H9 (cell line): ENCODE measurements around the gene TTC31. TPM values are rescaled to one million over a fixed set of nuclear protein-coding genes. Genes with fewer than 3 reads are reported as not detected.

Experiments
- DNase-seq: peaks from one replicate; pipeline ENCODE4 v3.0.0-alpha.2; 2017
- H2AFZ ChIP-seq: one replicate; pipeline ENCODE4 v1.6.1; 2013; ENCODE audit warnings: mild to moderate bottlenecking, low read length, control low read depth, moderate library complexity
- H2AK5ac ChIP-seq: 2 replicates; pipeline ENCODE4 v1.6.1; 2013; ENCODE audit warnings: low read length, control low read depth, mixed read lengths; ENCODE audit not compliant: insufficient read length
- H2BK120ac ChIP-seq: one replicate; pipeline ENCODE4 v1.6.1; 2013; ENCODE audit warnings: low read depth, mild to moderate bottlenecking, low read length, control low read depth, inconsistent platforms; ENCODE audit not compliant: poor library complexity, severe bottlenecking
- H2BK12ac ChIP-seq: 2 replicates; pipeline ENCODE4 v1.6.1; 2013; ENCODE audit warnings: low read length, control low read depth, mixed read lengths, low read depth; ENCODE audit not compliant: insufficient read length
- H2BK15ac ChIP-seq: 2 replicates; pipeline ENCODE4 v1.6.1; 2013; ENCODE audit warnings: low read depth, low read length, control low read depth
- H2BK20ac ChIP-seq: one replicate; pipeline ENCODE4 v1.6.1; 2013; ENCODE audit warnings: low read depth, mild to moderate bottlenecking, low read length, control low read depth, inconsistent platforms; ENCODE audit not compliant: poor library complexity, severe bottlenecking
- H2BK5ac ChIP-seq: 2 replicates; pipeline ENCODE4 v1.6.1; 2013; ENCODE audit warnings: low read length, control low read depth, mixed read lengths; ENCODE audit not compliant: insufficient read length
- H3K14ac ChIP-seq: 2 replicates; pipeline ENCODE4 v1.6.1; 2013; ENCODE audit warnings: low read length, control low read depth; ENCODE audit not compliant: insufficient read depth
- H3K18ac ChIP-seq: 2 replicates; pipeline ENCODE4 v1.6.1; 2013; ENCODE audit warnings: low read depth, mild to moderate bottlenecking, mixed read lengths, low read length, control low read depth; ENCODE audit not compliant: insufficient read length
- H3K23ac ChIP-seq: 2 replicates; pipeline ENCODE4 v1.6.1; 2013; ENCODE audit warnings: low read length, control low read depth, mixed read lengths, low read depth; ENCODE audit not compliant: insufficient read length
- H3K23me2 ChIP-seq: 2 replicates; pipeline ENCODE4 v1.6.1; 2013; ENCODE audit warnings: low read depth, mild to moderate bottlenecking, mixed read lengths, low read length, control low read depth; ENCODE audit not compliant: insufficient read length, poor library complexity, severe bottlenecking
- H3K27ac ChIP-seq: 2 replicates; pipeline ENCODE4 v1.5.1; 2013; ENCODE audit warnings: low read length, control low read depth, mixed read lengths, low read depth; ENCODE audit not compliant: insufficient read length
- H3K27me3 ChIP-seq: 2 replicates; pipeline ENCODE4 v1.6.1; 2013; ENCODE audit warnings: low read length, control low read depth, inconsistent platforms; ENCODE audit not compliant: insufficient read depth
- H3K4ac ChIP-seq: 2 replicates; pipeline ENCODE4 v1.6.1; 2013; ENCODE audit warnings: low read depth, mild to moderate bottlenecking, control low read depth, inconsistent platforms, low read length, moderate library complexity
- H3K4me1 ChIP-seq: 2 replicates; pipeline ENCODE4 v1.6.1; 2013; ENCODE audit warnings: low read length, control low read depth, inconsistent platforms; ENCODE audit not compliant: insufficient read depth
- H3K4me2 ChIP-seq: 2 replicates; pipeline ENCODE4 v1.6.1; 2013; ENCODE audit warnings: low read length, control low read depth, mixed read lengths; ENCODE audit not compliant: insufficient read length, insufficient read depth
- H3K56ac ChIP-seq: 2 replicates; pipeline ENCODE4 v1.6.1; 2013; ENCODE audit warnings: low read depth, mild to moderate bottlenecking, mixed read lengths, low read length, control low read depth; ENCODE audit not compliant: insufficient read length
- H3K79me1 ChIP-seq: 2 replicates; pipeline ENCODE4 v1.6.1; 2013; ENCODE audit warnings: low read depth, mild to moderate bottlenecking, moderate library complexity, low read length, control low read depth, inconsistent platforms; ENCODE audit not compliant: insufficient read depth, poor library complexity, severe bottlenecking
- H3K79me2 ChIP-seq: 2 replicates; pipeline ENCODE4 v1.6.1; 2013; ENCODE audit warnings: low read length, control low read depth, inconsistent platforms; ENCODE audit not compliant: insufficient read depth
- H3K9ac ChIP-seq: 2 replicates; pipeline ENCODE4 v1.6.1; 2013; ENCODE audit warnings: low read length, control low read depth, mixed read lengths; ENCODE audit not compliant: insufficient read length; ENCODE audit errors: extremely low read depth
- H3K9me3 ChIP-seq: one replicate; pipeline ENCODE4 v1.6.1; 2013; ENCODE audit warnings: low read depth, low read length, inconsistent platforms; ENCODE audit not compliant: control insufficient read depth
- H3T11ph ChIP-seq: one replicate; pipeline ENCODE4 v1.6.1; 2013; ENCODE audit warnings: mild to moderate bottlenecking, low read length, control low read depth, inconsistent platforms
- H4K20me1 ChIP-seq: one replicate; pipeline ENCODE4 v1.6.1; 2013; ENCODE audit not compliant: control insufficient read depth, insufficient read length, insufficient read depth
- H4K5ac ChIP-seq: 2 replicates; pipeline ENCODE4 v1.6.1; 2013; ENCODE audit warnings: low read depth, mild to moderate bottlenecking, mixed read lengths, low read length, control low read depth; ENCODE audit not compliant: insufficient read length
- H4K8ac ChIP-seq: replicated peaks from 2 replicates; pipeline ENCODE4 v1.6.1; 2013; ENCODE audit warnings: low read length, control low read depth, mixed read lengths, low read depth; ENCODE audit not compliant: insufficient read length
- H4K91ac ChIP-seq: 2 replicates; pipeline ENCODE4 v1.6.1; 2013; ENCODE audit warnings: low read depth, mild to moderate bottlenecking, moderate library complexity, mixed read lengths, low read length, control low read depth; ENCODE audit not compliant: insufficient read length
- H3K27ac Mint-ChIP-seq, 3 experiments: 2 replicates in 2 of 3; 3 replicates in 1 of 3; pipeline ENCODE4 v1.8.0; 2020 to 2021; ENCODE audit warnings: mixed read lengths in 3 of 3, mild to moderate bottlenecking in 1 of 3, moderate library complexity in 1 of 3
- H3K27me3 Mint-ChIP-seq: 2 replicates; pipeline ENCODE4 v1.8.0; 2021; ENCODE audit warnings: low read depth, mild to moderate bottlenecking, moderate library complexity, mixed read lengths
- H3K36me3 Mint-ChIP-seq, 3 experiments: 2 replicates in 2 of 3; 3 replicates in 1 of 3; pipeline ENCODE4 v1.8.0; 2020 to 2021; ENCODE audit warnings: low read depth in 3 of 3, mixed read lengths in 3 of 3; ENCODE audit not compliant: insufficient read depth in 1 of 3
- H3K4me1 Mint-ChIP-seq, 2 experiments: 2 replicates each; pipeline ENCODE4 v1.8.0; 2020; ENCODE audit warnings: mixed read lengths in 2 of 2
- H3K4me3 Mint-ChIP-seq, 2 experiments: 2 replicates in 1 of 2; 3 replicates in 1 of 2; pipeline ENCODE4 v1.8.0; 2020 to 2021; ENCODE audit warnings: mild to moderate bottlenecking in 2 of 2, mixed read lengths in 2 of 2, moderate library complexity in 1 of 2
- H3K9me3 Mint-ChIP-seq, 2 experiments: 2 replicates in 1 of 2; 3 replicates in 1 of 2; pipeline ENCODE4 v1.8.0; 2020; ENCODE audit warnings: mild to moderate bottlenecking in 2 of 2, mixed read lengths in 2 of 2, moderate library complexity in 1 of 2
- WGBS: extraction: QIAGEN DNeasy Blood & Tissue Kit; methylation state at CpG from one replicate; pipeline ENCODE4 v1.1.7; 2013; ENCODE audit warnings: missing lambda C conversion rate, low lambda C conversion rate, mixed read lengths; ENCODE audit not compliant: insufficient read length; ENCODE audit errors: extremely low coverage; 5-methylcytosine and 5-hydroxymethylcytosine counted together
- total RNA-seq: library from RNA; stranded (reverse); gene quantifications from 2 replicates; pipeline ENCODE4 v1.2.1, GENCODE V29; 2021
- TF ChIP-seq, protein P1 (sequence below): fragments of 200-600 bp; sonication (generic); conservative IDR thresholded peaks from 3 replicates; pipeline ENCODE4 v1.8.0; 2021; ENCODE audit warnings: antibody characterized with exemption, mild to moderate bottlenecking

The TTC31 gene
- total RNA-seq, 1 experiment from 2014 or later, result 33.3 TPM

DNA sequence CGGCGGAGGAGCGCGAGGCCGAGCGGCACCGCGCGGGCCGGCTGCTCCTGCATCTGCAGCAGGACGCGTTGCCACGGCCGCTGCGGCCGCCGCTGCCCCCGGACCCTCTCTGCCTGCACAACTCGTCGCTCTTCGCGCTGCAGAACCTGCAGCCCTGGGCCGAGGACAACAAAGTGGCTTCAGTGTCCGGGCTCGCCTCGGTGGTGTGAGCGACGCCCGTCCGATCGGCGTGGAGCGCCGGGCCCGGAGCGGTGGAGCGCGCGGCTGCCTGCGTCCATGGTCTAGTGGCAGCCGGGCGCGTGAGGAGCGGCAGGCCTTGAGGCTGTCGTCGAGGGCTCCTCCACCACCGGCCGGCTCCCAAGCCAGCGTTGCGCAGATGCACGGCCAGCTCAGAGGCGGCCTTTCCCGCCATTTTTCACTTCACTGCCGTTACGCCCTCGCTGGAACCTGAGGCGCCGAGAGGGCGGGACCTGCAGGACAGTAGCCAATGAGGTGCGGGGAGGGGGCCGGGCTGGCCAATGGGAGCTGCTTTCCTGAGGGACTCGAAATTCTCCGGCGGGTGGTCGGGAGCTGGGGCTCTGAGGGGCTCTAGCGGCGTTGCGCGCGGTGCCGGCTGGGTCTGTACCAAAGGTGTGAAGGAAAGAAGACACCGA is 33.2 kb downstream of the TTC31 start:
- H4K5ac ChIP-seq, result no peak overlapping the region
- H2BK12ac ChIP-seq, result no peak overlapping the region
- H2BK5ac ChIP-seq, result no peak overlapping the region
- H3K9me3 ChIP-seq, result no peaks in the 10 kb centered on the region
- H4K20me1 ChIP-seq, result no peaks in the 10 kb centered on the region
- Mint-ChIP-seq H3K36me3 (peaks cover 5 to 8% (median 6%) of the 10 kb centered on the region in 3 experiments; a peak in 6 of 7 replicates), H3K9me3 (peaks cover 13 to 17% of the 10 kb centered on the region in 2 experiments), H3K4me1 (peaks cover 12 to 14% of the 10 kb centered on the region in 2 experiments), H3K27me3 (peaks cover 98% of the 10 kb centered on the region), H3K4me3 (peak overlapping the region; percentile 1 to 30; a peak in 1 of 5 replicates), H3K27ac (no peak overlapping the region)
- H3K4me1 ChIP-seq, result no peaks in the 10 kb centered on the region
- no peak overlapping the region for H2BK20ac ChIP-seq
- H2AFZ ChIP-seq, result no peak overlapping the region
- peak overlapping the region; percentile 53 for H3K18ac ChIP-seq
- H2AK5ac ChIP-seq, result no peak overlapping the region
- no peak overlapping the region; the same call in 1 of the 2 replicates for H2BK15ac ChIP-seq
- no peak overlapping the region for H4K91ac ChIP-seq
- H4K8ac ChIP-seq, result no peak overlapping the region
- H3K14ac ChIP-seq, result no peak overlapping the region; the same call in 1 of the 2 replicates
- H3K27me3 ChIP-seq, result peaks cover 82% of the 10 kb centered on the region
- no peak overlapping the region for H2BK120ac ChIP-seq
- H3K4ac ChIP-seq, result no peak overlapping the region
- H3K56ac ChIP-seq, result no peak overlapping the region
- no peaks in the 10 kb centered on the region for H3K79me1 ChIP-seq
- TF ChIP-seq, protein P1, sequence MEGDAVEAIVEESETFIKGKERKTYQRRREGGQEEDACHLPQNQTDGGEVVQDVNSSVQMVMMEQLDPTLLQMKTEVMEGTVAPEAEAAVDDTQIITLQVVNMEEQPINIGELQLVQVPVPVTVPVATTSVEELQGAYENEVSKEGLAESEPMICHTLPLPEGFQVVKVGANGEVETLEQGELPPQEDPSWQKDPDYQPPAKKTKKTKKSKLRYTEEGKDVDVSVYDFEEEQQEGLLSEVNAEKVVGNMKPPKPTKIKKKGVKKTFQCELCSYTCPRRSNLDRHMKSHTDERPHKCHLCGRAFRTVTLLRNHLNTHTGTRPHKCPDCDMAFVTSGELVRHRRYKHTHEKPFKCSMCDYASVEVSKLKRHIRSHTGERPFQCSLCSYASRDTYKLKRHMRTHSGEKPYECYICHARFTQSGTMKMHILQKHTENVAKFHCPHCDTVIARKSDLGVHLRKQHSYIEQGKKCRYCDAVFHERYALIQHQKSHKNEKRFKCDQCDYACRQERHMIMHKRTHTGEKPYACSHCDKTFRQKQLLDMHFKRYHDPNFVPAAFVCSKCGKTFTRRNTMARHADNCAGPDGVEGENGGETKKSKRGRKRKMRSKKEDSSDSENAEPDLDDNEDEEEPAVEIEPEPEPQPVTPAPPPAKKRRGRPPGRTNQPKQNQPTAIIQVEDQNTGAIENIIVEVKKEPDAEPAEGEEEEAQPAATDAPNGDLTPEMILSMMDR, result no peak
- DNase-seq, result peak; percentile 93
- peak overlapping the region; percentile 49 for H3K4me2 ChIP-seq
- H3T11ph ChIP-seq, result no peak overlapping the region
- H3K79me2 ChIP-seq, result no peaks in the 10 kb centered on the region
- H3K9ac ChIP-seq, result no peak overlapping the region
- WGBS, result no CpG with 5 or more reads among the region's 72 CpGs
- H3K23ac ChIP-seq, result no peak overlapping the region
- H3K27ac ChIP-seq, result no peak overlapping the region
- H3K23me2 ChIP-seq, result peaks cover 19% of the 10 kb centered on the region
